Tibial nerve (tissue), 4 donors: ENCODE data around the gene CRAT. TPM values are rescaled to one million over a fixed set of nuclear protein-coding genes. Genes with fewer than 3 reads are reported as not detected.
A peak's percentile ranks its signal among the peaks of the same experiment; 100 is the strongest.

Experiments
- DNase-seq, 2 donors: peaks; one replicate each; pipeline ENCODE4 v3.0.0-alpha.2; 2019; ENCODE audit warnings: low spot score in 2 of 2
- H3K27ac ChIP-seq, 4 donors: fragments of 200-600 bp; sonication (generic) in 3 of 4; one replicate each; pipeline ENCODE4 v1.5.1; 2017 to 2019; ENCODE audit warnings: mild to moderate bottlenecking in 1 of 4
- H3K27me3 ChIP-seq, 2 donors: fragments of 200-600 bp; sonication (generic) in 1 of 2; one replicate each; pipeline versions ENCODE4 v1.5.1 to v1.6.0; 2017 to 2019
- H3K36me3 ChIP-seq, 3 donors: fragments of 200-600 bp; sonication (generic); one replicate each; pipeline ENCODE4 v1.5.1; 2018 to 2019
- H3K4me1 ChIP-seq, 4 donors: fragments of 200-600 bp; sonication (generic) in 3 of 4; one replicate each; pipeline ENCODE4 v1.5.1; 2017 to 2019
- H3K4me3 ChIP-seq, 4 donors: fragments of 200-600 bp; sonication (generic) in 3 of 4; one replicate each; pipeline ENCODE4 v1.5.1; 2017 to 2019; ENCODE audit warnings: mild to moderate bottlenecking in 1 of 4, moderate library complexity in 1 of 4
- H3K9me3 ChIP-seq, 4 donors: fragments of 200-600 bp; sonication (generic) in 3 of 4; one replicate each; pipeline ENCODE4 v1.5.1; 2017 to 2019
- CTCF ChIP-seq, 5 experiments: fragments of 200-600 bp in 3 of 5; fragments of 450-650 bp in 2 of 5; sonication (generic) in 3 of 5; IDR thresholded peaks; one replicate each; pipeline ENCODE4 v1.5.1; 2016 to 2019; ENCODE audit warnings: antibody characterized with exemption in 5 of 5, mild to moderate bottlenecking in 3 of 5, moderate library complexity in 2 of 5
- EP300 ChIP-seq, 2 donors: sonication (generic); formaldehyde crosslinking; IDR thresholded peaks; one replicate each; pipeline ENCODE4 v1.6.1; 2017; ENCODE audit warnings: antibody characterized with exemption in 2 of 2, mild to moderate bottlenecking in 1 of 2
- POLR2A ChIP-seq, 2 donors: fragments of 450-650 bp; IDR thresholded peaks; one replicate each; pipeline ENCODE4 v1.6.1; 2017; ENCODE audit warnings: antibody characterized with exemption in 2 of 2, mild to moderate bottlenecking in 2 of 2, moderate library complexity in 2 of 2
- WGBS, 2 donors: methylation state at CpG; one replicate each; pipeline ENCODE4 v1.1.5; 2018; 5-methylcytosine and 5-hydroxymethylcytosine counted together
- total RNA-seq, 4 donors: library from RNA; depleted of rRNA; stranded (reverse); fragments of >200 nt; gene quantifications; one replicate each; pipeline ENCODE4 v1.1.0, GENCODE V29; 2016

Gene CRAT
- total RNA-seq, 4 donors from 2014 or later: 42.7 to 81.8 (median 63.2) TPM

GRCh38 chr9:129109537-129109903, 1.1 kb downstream of the CRAT start:
- TF ChIP-seq EP300 (IDR thresholded peaks at IDR 0.05) (no peak), CTCF (IDR thresholded peaks at IDR 0.05) (no peak)
- 32 to 65% methylated on average over 7 of the region's 7 CpGs for WGBS, 2 donors
- peaks cover 0 to 48% (median 24%) of the 10 kb centered on the region in 4 donors for H3K4me1 ChIP-seq
- no peaks in the 10 kb centered on the region for H3K9me3 ChIP-seq
- no peaks in the 10 kb centered on the region for H3K27me3 ChIP-seq
- H3K27ac ChIP-seq: peak overlapping the region in 3 of 4 donors; percentile 92 to 96 (median 93)
- peak overlapping the region in 3 of 4 donors; percentile 71 to 97 (median 93) for H3K4me3 ChIP-seq
- DNase-seq: peak; percentile 52 to 54
- H3K36me3 ChIP-seq: peaks cover 0 to 33% (median 0%) of the 10 kb centered on the region in 3 donors

- Histone ChIP-seq H3K27ac (peak overlapping the region in 3 of 4 donors; percentile 92 to 96 (median 93)), H3K27me3 (no peaks in the 10 kb centered on the region), H3K9me3 (no peaks in the 10 kb centered on the region), H3K36me3 (peaks cover 0 to 37% (median 0%) of the 10 kb centered on the region in 3 donors), H3K4me1 (peaks cover 0 to 42% (median 24%) of the 10 kb centered on the region in 4 donors), H3K4me3 (peak overlapping the region in 1 of 4 donors; percentile 71)
- TF ChIP-seq POLR2A (IDR thresholded peaks at IDR 0.05): no peak
- no peak for TF ChIP-seq EP300 (IDR thresholded peaks at IDR 0.05)
- no peak for TF ChIP-seq CTCF (IDR thresholded peaks at IDR 0.05)
- DNase-seq: no peak
- whole genome bisulfite sequencing, 2 donors: 70 to 76% methylated on average over 10 of the region's 10 CpGs
Observed at GRCh38 chr9:129108805-129109536, 1.6 kb downstream of the CRAT start.

- TF ChIP-seq POLR2A (IDR thresholded peaks at IDR 0.05) (no peak), CTCF (IDR thresholded peaks at IDR 0.05) (no peak), EP300 (IDR thresholded peaks at IDR 0.05) (no peak)
- peak overlapping the region in 1 of 4 donors; percentile 60 for H3K27ac ChIP-seq
Observed at GRCh38 chr9:129108083-129108804, 2.3 kb downstream of the CRAT start.

GRCh38 chr9:129107651-129108050, 2.9 kb downstream of the CRAT start:
- Histone ChIP-seq H3K4me1 (peaks cover 0 to 29% (median 23%) of the 10 kb centered on the region in 4 donors), H3K9me3 (no peaks in the 10 kb centered on the region), H3K36me3 (peaks cover 0 to 41% (median 0%) of the 10 kb centered on the region in 3 donors), H3K4me3 (no peak overlapping the region), H3K27me3 (no peaks in the 10 kb centered on the region), H3K27ac (no peak overlapping the region)
- no peak for DNase-seq
- TF ChIP-seq POLR2A (IDR thresholded peaks at IDR 0.05) (no peak), EP300 (IDR thresholded peaks at IDR 0.05) (no peak), CTCF (IDR thresholded peaks at IDR 0.05) (no peak)
- WGBS, 2 donors: 88 to 89% methylated on average over 12 to 13 of the region's 13 CpGs

More at GRCh38 chr9:129108083-129108804, 2.3 kb downstream of the CRAT start:
- DNase-seq: no peak
- H3K27me3 ChIP-seq: no peaks in the 10 kb centered on the region
- H3K4me3 ChIP-seq: no peak overlapping the region
- H3K4me1 ChIP-seq: peaks cover 0 to 35% (median 24%) of the 10 kb centered on the region in 4 donors
- peaks cover 0 to 41% (median 0%) of the 10 kb centered on the region in 3 donors for H3K36me3 ChIP-seq
- 84 to 86% methylated on average over 10 to 13 of the region's 13 CpGs for WGBS, 2 donors
- no peaks in the 10 kb centered on the region for H3K9me3 ChIP-seq
